ENCODE measurements around the gene FMNL1. TPM values are rescaled to one million over a fixed set of nuclear protein-coding genes. Genes with fewer than 3 reads are reported as not detected.

Gene FMNL1
- total RNA-seq, 1 experiment from 2014 or later = 3.0 TPM

DNA sequence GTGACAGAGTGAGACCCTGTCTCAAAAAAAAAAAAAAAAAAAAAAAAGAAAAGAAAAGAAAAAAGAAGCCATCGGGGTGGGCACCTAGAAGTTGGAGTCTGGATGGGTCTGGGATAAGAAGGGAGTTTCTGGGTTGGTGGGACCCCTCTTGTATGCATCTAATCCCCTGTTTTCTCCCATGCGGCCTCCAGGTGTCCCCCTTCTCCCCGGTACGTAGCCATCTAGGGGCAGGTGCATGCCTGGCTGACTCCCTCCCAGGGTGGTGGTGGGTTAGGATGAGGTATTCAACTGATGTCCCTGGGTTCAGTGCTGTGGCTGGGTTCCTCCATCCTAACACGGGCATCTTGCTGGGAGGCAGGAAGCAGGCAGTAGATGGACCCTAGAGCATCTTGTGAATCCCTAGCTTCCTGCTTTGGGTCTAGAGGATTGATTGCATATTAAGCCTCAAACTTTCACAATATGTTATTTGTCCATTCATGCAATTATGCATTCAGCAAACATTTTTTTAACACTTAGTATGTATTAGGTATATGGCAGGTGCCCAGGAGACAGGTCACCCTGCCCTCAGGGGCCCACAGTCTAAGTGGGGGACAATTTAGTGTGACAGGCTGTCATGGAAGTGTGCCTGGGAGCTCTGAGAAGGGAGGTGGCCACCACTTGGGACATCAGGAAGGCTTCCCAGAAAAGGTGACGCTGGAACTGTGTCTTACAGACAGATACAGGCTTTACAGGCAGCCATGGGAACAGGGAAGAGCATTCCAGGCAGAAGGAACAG lies 13.1 kb downstream of the FMNL1 start:
- DNase-seq = peak; percentile 76
- intact Hi-C loops (cut with micrococcal nuclease; ENCODE audit: unreplicated experiment) = loop anchor here (1.0 to 5.0 kb wide), 4 partner anchors 16 to 192 kb away; partner anchors contain the start of gene ACBD4

DNA sequence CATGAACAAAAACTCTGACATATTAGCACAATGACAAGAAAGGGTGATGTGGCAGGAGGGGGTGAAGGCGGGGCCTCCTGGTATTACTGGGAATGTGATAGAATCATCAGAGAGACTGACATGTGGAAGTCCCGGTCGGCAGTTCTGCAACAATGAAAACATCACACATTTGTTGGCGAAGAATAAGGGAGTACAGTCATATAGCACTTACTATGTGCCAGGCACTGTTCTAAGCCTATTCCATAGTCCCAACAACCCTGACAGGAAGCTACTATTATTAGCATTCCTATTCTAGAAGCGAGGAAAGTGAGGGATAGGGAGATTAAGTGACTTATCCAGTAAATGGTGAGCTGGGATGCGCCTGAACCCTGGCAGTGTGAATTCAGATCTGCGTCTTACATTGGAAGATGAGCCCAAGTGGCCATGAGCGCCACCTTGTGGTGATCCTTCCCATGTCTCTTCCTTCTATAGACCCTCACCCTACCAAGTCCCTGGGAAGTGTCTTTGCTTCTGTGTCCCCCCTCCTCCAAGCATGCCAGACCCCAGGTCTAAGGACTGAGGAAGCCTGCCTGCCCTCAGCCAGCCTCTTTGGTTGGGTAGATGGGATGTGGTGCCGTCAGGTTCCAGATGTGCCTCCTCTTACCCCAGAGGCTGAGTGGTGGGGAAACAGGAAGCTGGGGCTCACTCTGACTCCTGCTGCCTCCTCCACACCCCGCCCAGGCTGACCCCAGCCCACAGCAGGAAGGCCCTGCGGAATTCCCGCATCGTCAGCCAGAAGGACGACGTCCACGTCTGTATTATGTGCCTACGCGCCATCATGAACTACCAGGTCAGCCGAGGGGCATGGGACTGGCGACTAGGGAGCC lies 14.0 kb downstream of the FMNL1 start:
- H3K36me3 Mint-ChIP-seq (ENCODE audit: insufficient read depth, unreplicated experiment) = no peaks in the 10 kb centered on the region
- CTCF ChIA-PET = interaction anchor here (1.0 to 3.2 kb wide), 12 partner anchors 10 to 190 kb away, joined by 3 to 42 read pairs (median 6); partner anchors contain the start of genes ACBD4 and MAP3K14
- intact Hi-C loops (cut with micrococcal nuclease; ENCODE audit: unreplicated experiment) = loop anchor here (1.0 to 2.0 kb wide), 3 partner anchors 16 to 149 kb away; partner anchors contain the start of gene ACBD4
- H3K9me3 Mint-ChIP-seq (ENCODE audit: unreplicated experiment) = no peaks in the 10 kb centered on the region
- DNase-seq = peak; percentile 72 to 77
- Histone ChIP-seq H3K9me3 (no peaks in the 10 kb centered on the region), H3K4me3 (ENCODE audit: low read depth, low read length) (no peak overlapping the region), H3K36me3 (ENCODE audit: control insufficient read depth, insufficient read depth, low read length) (no peaks in the 10 kb centered on the region), H3K27me3 (replicated peaks; ENCODE audit: control insufficient read depth, insufficient read depth, low read length) (no peaks in the 10 kb centered on the region), H3K4me1 (peaks cover 6% of the 10 kb centered on the region; the same call in 1 of the 2 replicates)
- peak; percentile 82 to 86 for TF ChIP-seq CTCF (IDR thresholded peaks at IDR 0.05; ENCODE audit: insufficient read depth in 1 of 2, low read depth in 1 of 2, low read length in 1 of 2, severe bottlenecking in 1 of 2, unreplicated experiment in 1 of 2)
- no peaks in the 10 kb centered on the region for H3K4me1 Mint-ChIP-seq (ENCODE audit: low read depth, unreplicated experiment)
- POLR2A ChIA-PET = interaction anchor here (0.5 to 0.6 kb wide), 4 partner anchors 60 to 163 kb away, joined by 4 to 10 read pairs (median 4); partner anchors contain the start of gene HEXIM1
- H3K4me3 Mint-ChIP-seq (ENCODE audit: unreplicated experiment) = no peak overlapping the region
- peaks cover 4% of the 10 kb centered on the region for H3K27me3 Mint-ChIP-seq (ENCODE audit: insufficient read depth, unreplicated experiment)
- BruUV-seq (replicated peaks) = no TSS peak
- no peak overlapping the region for H3K27ac Mint-ChIP-seq (ENCODE audit: unreplicated experiment)

More for the DNA sequence above, 13.1 kb downstream of the FMNL1 start:
- H3K36me3 Mint-ChIP-seq (ENCODE audit: insufficient read depth, unreplicated experiment) = no peaks in the 10 kb centered on the region
- Histone ChIP-seq H3K4me1 (peaks cover 8% of the 10 kb centered on the region; the same call in 1 of the 2 replicates), H3K27me3 (replicated peaks; ENCODE audit: control insufficient read depth, insufficient read depth, low read length) (no peaks in the 10 kb centered on the region), H3K36me3 (ENCODE audit: control insufficient read depth, insufficient read depth, low read length) (no peaks in the 10 kb centered on the region), H3K4me3 (ENCODE audit: low read depth, low read length) (no peak overlapping the region), H3K9me3 (no peaks in the 10 kb centered on the region)
- no TSS peak for BruUV-seq (replicated peaks)
- ChIA-PET POLR2A (interaction anchor here (0.6 to 0.7 kb wide), 4 partner anchors 58 to 162 kb away, joined by 4 to 5 read pairs (median 4); no protein-coding TSS in a partner anchor), CTCF (interaction anchor here (0.6 to 3.2 kb wide), 11 partner anchors 9 to 191 kb away, joined by 3 to 42 read pairs (median 6); partner anchors contain the start of genes ACBD4 and MAP3K14)
- TF ChIP-seq CTCF (IDR thresholded peaks at IDR 0.05; ENCODE audit: insufficient read depth in 1 of 2, low read depth in 1 of 2, low read length in 1 of 2, severe bottlenecking in 1 of 2, unreplicated experiment in 1 of 2) = peak; percentile 52 to 83
- no peak overlapping the region for H3K4me3 Mint-ChIP-seq (ENCODE audit: unreplicated experiment)
- peaks cover 4% of the 10 kb centered on the region for H3K27me3 Mint-ChIP-seq (ENCODE audit: insufficient read depth, unreplicated experiment)
- H3K9me3 Mint-ChIP-seq (ENCODE audit: unreplicated experiment) = no peaks in the 10 kb centered on the region
- H3K4me1 Mint-ChIP-seq (ENCODE audit: low read depth, unreplicated experiment) = no peaks in the 10 kb centered on the region
- no peak overlapping the region for H3K27ac Mint-ChIP-seq (ENCODE audit: unreplicated experiment)

- no TSS peak for BruUV-seq (replicated peaks)
- no peak overlapping the region for H3K27ac Mint-ChIP-seq (ENCODE audit: unreplicated experiment)
- peaks cover 2% of the 10 kb centered on the region for H3K4me1 ChIP-seq
- peaks cover 4% of the 10 kb centered on the region for H3K27me3 Mint-ChIP-seq (ENCODE audit: insufficient read depth, unreplicated experiment)
- H3K36me3 Mint-ChIP-seq (ENCODE audit: insufficient read depth, unreplicated experiment) = peaks cover 4% of the 10 kb centered on the region
- H3K9me3 ChIP-seq = no peaks in the 10 kb centered on the region
- no peaks in the 10 kb centered on the region for H3K36me3 ChIP-seq (ENCODE audit: control insufficient read depth, insufficient read depth, low read length)
- H3K4me1 Mint-ChIP-seq (ENCODE audit: low read depth, unreplicated experiment) = no peaks in the 10 kb centered on the region
- H3K4me3 Mint-ChIP-seq (ENCODE audit: unreplicated experiment) = no peak overlapping the region
- CTCF ChIA-PET = interaction anchor here (1.2 to 3.2 kb wide), 8 partner anchors 11 to 189 kb away, joined by 5 to 42 read pairs (median 6); partner anchors contain the start of gene ACBD4
- POLR2A ChIA-PET = no interaction called here
- TF ChIP-seq CTCF (IDR thresholded peaks at IDR 0.05; ENCODE audit: insufficient read depth in 1 of 2, low read depth in 1 of 2, low read length in 1 of 2, severe bottlenecking in 1 of 2, unreplicated experiment in 1 of 2) = no peak
- intact Hi-C loops (cut with micrococcal nuclease; ENCODE audit: unreplicated experiment) = no loop called here
- no peaks in the 10 kb centered on the region for H3K27me3 ChIP-seq (replicated peaks; ENCODE audit: control insufficient read depth, insufficient read depth, low read length)
- no peak for DNase-seq
- no peak overlapping the region for H3K4me3 ChIP-seq (ENCODE audit: low read depth, low read length)
- no peaks in the 10 kb centered on the region for H3K9me3 Mint-ChIP-seq (ENCODE audit: unreplicated experiment)
Measured at GRCh38 chr17:45236282-45236606, 14.6 kb downstream of the FMNL1 start.
